IPS DF 6.9 (cell line): Measurements from ENCODE around the gene IFNG-AS1.

Experiments used
- DNase-seq: peaks from one replicate; pipeline ENCODE4 v3.0.0-alpha.2; 2013; ENCODE audit warnings: low read depth, low spot score
- H3K27ac ChIP-seq: one replicate; pipeline ENCODE4 v1.5.1; 2013; ENCODE audit warnings: low read length, control low read depth
- H3K27me3 ChIP-seq: 2 replicates; pipeline ENCODE4 v1.6.1; 2013; ENCODE audit warnings: mild to moderate bottlenecking, low read length; ENCODE audit not compliant: control insufficient read depth, insufficient read depth
- H3K36me3 ChIP-seq: 2 replicates; pipeline ENCODE4 v1.6.1; 2013; ENCODE audit warnings: low read length; ENCODE audit not compliant: control insufficient read depth, insufficient read depth
- H3K4me1 ChIP-seq: 2 replicates; pipeline ENCODE4 v1.6.1; 2013; ENCODE audit warnings: low read length; ENCODE audit not compliant: control insufficient read depth, insufficient read depth
- H3K4me3 ChIP-seq: 2 replicates; pipeline ENCODE4 v1.5.1; 2013; ENCODE audit warnings: mild to moderate bottlenecking, low read length
- H3K9me3 ChIP-seq: 2 replicates; pipeline ENCODE4 v1.6.1; 2013; ENCODE audit warnings: low read length, inconsistent platforms; ENCODE audit not compliant: control insufficient read depth, insufficient read depth
- WGBS: extraction: QIAGEN DNeasy Blood & Tissue Kit; methylation state at CpG from one replicate; pipeline ENCODE4 v1.1.7; 2013; ENCODE audit warnings: mixed read lengths, missing lambda C conversion rate; ENCODE audit not compliant: insufficient read length, insufficient coverage; 5-methylcytosine and 5-hydroxymethylcytosine counted together

IFNG-AS1 gene

DNA sequence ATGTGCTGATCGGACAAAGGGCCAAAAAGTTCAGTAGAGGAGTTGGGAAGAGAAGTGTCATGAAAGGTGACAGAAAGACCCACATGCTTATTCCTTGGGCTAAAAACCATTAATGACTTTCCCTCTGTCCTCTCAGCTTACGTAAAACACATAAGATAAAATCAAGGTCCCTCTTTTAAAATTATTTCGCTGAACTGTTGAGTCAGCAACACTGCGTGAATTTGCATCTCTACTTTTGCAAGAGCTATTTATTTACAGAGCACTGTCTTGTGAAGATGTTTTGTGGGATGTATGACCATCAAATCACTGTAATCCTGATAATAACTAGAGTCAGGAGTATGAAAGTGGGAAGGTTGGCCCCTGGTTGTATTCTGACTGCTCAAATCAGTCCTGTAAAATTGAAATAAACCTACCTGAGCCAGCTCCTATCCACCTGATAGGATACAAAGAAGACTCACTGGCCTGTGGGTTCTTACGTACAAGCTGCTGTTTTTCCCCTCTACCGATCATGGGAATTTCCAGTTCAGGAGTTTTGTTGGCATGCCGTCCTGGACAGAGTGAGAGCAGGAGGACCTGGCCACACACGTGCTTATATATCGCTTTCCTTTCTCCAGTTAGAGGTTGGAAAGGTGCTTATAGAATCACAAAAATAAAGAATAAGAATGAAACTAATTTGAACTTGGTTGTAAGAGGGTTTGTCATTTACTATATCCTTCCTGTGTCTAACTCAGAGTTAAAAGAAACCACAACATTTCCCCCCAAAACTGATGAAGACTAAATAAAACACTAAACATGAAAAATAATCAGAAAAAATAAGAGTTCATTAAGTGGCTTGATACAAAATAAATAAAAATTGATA, 42.9 kb downstream of the IFNG-AS1 start:
- no peak for DNase-seq
- WGBS: no CpG with 5 or more reads among the region's 9 CpGs
- no peaks in the 10 kb centered on the region for H3K4me1 ChIP-seq
- no peaks in the 10 kb centered on the region for H3K9me3 ChIP-seq
- H3K4me3 ChIP-seq: no peak overlapping the region
- H3K36me3 ChIP-seq: no peaks in the 10 kb centered on the region
- H3K27me3 ChIP-seq: no peaks in the 10 kb centered on the region
- H3K27ac ChIP-seq: no peak overlapping the region

DNA sequence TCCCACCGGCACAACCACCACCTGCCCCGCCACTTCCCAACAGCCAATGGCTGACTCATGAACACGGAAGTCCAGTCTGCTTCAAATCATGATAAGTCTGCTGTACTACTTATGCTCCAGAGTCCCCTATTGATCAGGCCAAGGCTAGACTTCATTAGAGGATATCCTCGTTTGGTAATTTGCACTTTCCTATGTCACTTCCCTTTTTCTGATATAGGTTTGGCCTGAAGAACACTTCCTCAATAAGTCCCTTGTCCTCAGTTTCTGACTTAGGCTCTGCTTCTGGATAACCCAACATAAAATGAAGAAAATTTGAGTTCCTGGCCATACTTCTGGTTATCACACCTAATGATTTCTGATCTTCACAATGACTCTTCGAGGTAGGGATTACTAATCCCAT, 45.3 kb downstream of the IFNG-AS1 start:
- no peaks in the 10 kb centered on the region for H3K36me3 ChIP-seq
- H3K4me1 ChIP-seq: no peaks in the 10 kb centered on the region
- no peak overlapping the region for H3K27ac ChIP-seq
- no peak overlapping the region for H3K4me3 ChIP-seq
- no peaks in the 10 kb centered on the region for H3K9me3 ChIP-seq
- no CpG with 5 or more reads among the region's 5 CpGs for WGBS
- DNase-seq: no peak
- no peaks in the 10 kb centered on the region for H3K27me3 ChIP-seq

DNA sequence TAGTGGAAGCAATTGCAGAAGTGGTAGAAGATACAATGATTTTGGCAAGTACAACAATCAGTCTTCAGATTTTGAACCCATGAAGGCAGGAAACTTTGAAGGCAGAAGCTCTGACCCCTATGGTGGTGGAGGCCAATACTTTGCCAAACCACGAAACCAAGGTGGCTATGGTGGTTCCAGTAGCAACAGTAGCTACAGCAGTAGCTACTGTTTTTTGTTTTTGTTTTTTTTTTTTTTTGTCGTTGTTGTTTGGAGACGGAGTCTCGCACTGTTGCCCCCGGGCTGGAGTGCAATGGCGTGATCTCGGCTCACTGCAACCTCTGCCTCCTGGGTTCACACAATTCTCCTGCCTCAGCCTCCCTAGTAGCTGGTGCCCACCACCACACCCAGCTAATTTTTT, 47.4 kb downstream of the IFNG-AS1 start:
- H3K4me1 ChIP-seq: no peaks in the 10 kb centered on the region
- no peak overlapping the region for H3K27ac ChIP-seq
- DNase-seq: no peak
- WGBS: no CpG with 5 or more reads among the region's 7 CpGs
- no peak overlapping the region for H3K4me3 ChIP-seq
- H3K36me3 ChIP-seq: no peaks in the 10 kb centered on the region
- no peaks in the 10 kb centered on the region for H3K27me3 ChIP-seq
- H3K9me3 ChIP-seq: no peaks in the 10 kb centered on the region

DNA sequence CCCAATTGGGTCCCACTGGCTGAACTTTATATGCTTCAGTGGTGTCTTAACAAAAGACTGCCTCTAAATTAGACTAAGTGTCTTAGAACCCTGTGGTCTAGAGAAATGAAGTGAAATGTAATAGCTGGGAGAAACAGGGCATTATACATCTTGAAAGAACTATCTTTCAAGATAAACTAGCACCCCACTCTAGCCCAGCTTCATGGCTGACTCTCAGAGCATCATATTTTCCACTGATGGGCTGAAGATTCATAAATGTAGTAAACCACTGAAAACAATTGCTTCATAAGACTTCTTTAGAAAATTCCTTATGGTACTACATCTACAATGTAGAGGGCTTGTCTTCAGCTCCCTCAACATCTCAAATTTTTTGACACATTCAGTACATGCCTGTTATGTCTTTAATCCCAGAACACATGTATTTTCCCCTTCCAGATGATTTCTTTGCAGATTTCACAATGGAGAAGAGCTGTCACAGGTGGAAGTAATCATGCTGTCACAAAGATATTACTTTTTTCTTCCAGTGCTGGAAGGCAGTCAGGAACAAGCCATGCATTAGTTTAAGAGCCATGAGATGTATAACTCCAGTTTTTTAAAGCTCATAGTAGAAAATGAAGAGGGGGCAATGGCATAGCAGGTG, 48.5 kb downstream of the IFNG-AS1 start:
- no peaks in the 10 kb centered on the region for H3K9me3 ChIP-seq
- H3K4me1 ChIP-seq: no peaks in the 10 kb centered on the region
- no peak overlapping the region for H3K27ac ChIP-seq
- H3K27me3 ChIP-seq: no peaks in the 10 kb centered on the region
- no peaks in the 10 kb centered on the region for H3K36me3 ChIP-seq
- H3K4me3 ChIP-seq: no peak overlapping the region
- no peak for DNase-seq

DNA sequence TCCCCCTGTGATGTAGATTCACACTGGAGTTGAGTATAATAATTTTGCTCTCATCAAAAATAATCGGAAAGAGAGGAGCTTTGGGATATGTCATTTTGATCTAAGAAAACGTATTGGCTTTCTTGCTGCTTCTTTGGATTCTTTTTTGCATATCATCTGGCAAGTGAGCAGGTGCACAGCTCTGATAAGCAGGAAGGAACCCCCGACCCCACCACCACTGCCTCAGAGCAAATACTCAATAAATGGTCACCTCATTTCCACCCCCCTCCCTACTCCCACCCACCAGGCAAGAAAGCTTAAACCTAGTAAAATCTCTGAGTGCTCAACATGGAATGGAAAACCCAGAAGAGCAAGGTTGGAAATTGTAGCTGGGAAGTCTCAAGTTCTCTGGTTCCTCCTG, 49.4 kb downstream of the IFNG-AS1 start:
- Histone ChIP-seq H3K4me3 (no peak overlapping the region), H3K27ac (no peak overlapping the region), H3K4me1 (no peaks in the 10 kb centered on the region), H3K9me3 (no peaks in the 10 kb centered on the region), H3K36me3 (no peaks in the 10 kb centered on the region), H3K27me3 (no peaks in the 10 kb centered on the region)
- no CpG with 5 or more reads among the region's 3 CpGs for WGBS
- DNase-seq: no peak

DNA sequence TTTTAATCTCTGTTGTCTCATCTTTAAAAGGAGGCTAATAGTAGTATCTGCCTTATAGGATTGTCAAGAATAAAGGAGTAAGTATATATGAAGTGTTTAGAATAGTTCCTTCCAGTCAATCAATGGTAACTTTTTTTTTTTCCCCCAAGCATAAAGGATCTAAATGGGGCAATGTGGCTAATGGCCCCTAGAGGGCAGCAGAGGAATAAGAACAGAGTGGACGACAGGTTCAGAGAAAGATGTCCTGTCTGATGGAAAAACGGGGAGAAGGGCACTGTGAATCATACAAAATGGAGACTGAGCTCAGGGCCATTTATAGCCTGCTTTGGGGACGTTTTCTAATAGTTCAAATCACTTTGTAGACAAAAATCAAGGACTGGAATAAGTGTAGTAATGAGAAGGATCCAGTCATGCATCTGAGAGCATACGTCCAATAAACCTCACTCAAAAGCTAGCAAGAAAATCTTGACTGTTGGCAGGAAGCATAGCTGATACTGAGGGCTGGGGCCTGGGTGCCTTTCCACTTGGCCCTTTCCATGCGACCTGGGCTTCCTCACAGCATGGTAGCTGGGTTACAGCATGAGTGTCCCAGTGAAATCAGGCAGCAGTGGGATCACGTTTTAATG, 51.3 kb downstream of the IFNG-AS1 start:
- peak; percentile 52 for DNase-seq
- H3K4me1 ChIP-seq: no peaks in the 10 kb centered on the region
- WGBS: no CpG with 5 or more reads among the region's 6 CpGs
- no peak overlapping the region for H3K4me3 ChIP-seq
- no peaks in the 10 kb centered on the region for H3K9me3 ChIP-seq
- H3K36me3 ChIP-seq: no peaks in the 10 kb centered on the region
- no peak overlapping the region for H3K27ac ChIP-seq
- no peaks in the 10 kb centered on the region for H3K27me3 ChIP-seq

DNA sequence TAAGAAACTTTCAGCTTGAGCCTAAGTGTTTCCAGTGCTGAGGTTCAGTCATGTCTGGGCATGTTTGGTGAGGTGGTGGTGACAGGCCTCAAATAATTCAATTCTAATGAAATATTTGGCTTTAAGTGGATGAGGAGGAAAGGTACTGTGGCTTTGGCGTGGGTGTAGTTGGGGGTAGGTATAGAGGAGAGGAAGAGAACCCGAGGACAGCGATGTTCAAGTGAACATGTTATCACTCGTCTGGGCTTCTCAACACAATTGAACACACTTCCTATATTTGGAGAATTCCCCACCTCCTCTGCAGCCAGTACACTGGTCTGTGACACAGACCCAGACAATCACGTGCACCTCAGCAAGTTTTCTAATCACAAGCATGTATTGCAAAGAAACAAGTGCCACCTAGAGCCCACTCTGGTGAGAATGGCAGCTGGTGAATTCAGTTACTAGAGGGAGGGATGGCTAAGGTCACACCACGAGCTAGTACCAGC, 53.0 kb downstream of the IFNG-AS1 start:
- Histone ChIP-seq H3K27me3 (no peaks in the 10 kb centered on the region), H3K27ac (no peak overlapping the region), H3K4me1 (no peaks in the 10 kb centered on the region), H3K4me3 (no peak overlapping the region), H3K9me3 (no peaks in the 10 kb centered on the region), H3K36me3 (no peaks in the 10 kb centered on the region)
- no peak for DNase-seq
- no CpG with 5 or more reads among the region's 6 CpGs for WGBS

DNA sequence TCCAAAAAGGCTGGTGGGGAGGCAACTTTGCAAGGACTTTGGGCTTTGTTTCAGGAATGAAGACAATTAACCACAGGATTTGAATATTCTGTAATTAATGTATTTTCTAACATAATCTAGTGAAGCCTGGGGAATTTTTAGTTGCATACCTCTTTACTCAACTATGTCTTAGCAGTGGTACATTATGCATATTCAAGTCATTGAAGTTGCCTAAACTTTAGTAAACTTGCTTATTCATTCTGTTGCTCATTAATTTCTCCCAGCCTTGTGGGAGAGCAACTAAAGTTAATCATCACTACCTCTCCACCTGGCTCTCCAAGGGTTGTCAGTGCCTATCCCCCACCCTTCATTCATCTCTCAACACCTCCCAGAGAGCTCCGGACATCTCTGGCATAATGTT, 54.2 kb downstream of the IFNG-AS1 start:
- no CpG with 5 or more reads among the region's 1 CpG for WGBS
- H3K4me3 ChIP-seq: no peak overlapping the region
- H3K27ac ChIP-seq: no peak overlapping the region
- no peak for DNase-seq
- no peaks in the 10 kb centered on the region for H3K9me3 ChIP-seq
- no peaks in the 10 kb centered on the region for H3K4me1 ChIP-seq
- no peaks in the 10 kb centered on the region for H3K36me3 ChIP-seq
- no peaks in the 10 kb centered on the region for H3K27me3 ChIP-seq

DNA sequence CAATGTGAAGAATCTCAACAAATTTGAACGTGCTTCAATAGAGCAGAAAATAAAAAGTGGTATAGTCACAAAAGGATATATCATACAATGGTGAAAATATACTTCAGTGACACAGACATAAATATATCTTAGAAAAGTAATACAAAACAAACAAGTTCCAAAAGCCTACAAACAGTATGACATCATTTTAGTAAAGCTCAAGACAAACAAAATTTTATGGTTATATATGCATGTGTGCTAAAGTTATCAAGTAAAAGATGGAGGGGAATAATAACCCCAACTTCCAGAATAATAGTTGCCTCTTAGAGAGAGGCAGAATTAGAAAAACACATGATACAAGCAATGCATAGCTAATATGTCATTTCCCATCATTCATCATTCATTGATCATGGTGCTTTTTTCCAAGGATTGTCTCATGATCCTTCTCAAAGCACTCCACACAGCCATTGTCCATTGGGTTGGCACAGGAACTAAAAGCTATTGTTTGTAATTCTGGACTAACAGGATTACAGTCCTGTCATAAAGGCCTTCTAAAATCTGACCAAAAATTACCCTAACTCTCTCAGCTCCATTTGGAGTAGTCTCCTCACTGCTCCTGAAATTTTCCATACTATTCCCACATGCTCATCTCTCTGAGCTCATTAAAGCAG, 59.5 kb downstream of the IFNG-AS1 start:
- no CpG with 5 or more reads among the region's 1 CpG for WGBS
- DNase-seq: no peak
- Histone ChIP-seq H3K27me3 (no peaks in the 10 kb centered on the region), H3K4me3 (no peak overlapping the region), H3K4me1 (no peaks in the 10 kb centered on the region), H3K9me3 (no peaks in the 10 kb centered on the region), H3K36me3 (no peaks in the 10 kb centered on the region), H3K27ac (no peak overlapping the region)

DNA sequence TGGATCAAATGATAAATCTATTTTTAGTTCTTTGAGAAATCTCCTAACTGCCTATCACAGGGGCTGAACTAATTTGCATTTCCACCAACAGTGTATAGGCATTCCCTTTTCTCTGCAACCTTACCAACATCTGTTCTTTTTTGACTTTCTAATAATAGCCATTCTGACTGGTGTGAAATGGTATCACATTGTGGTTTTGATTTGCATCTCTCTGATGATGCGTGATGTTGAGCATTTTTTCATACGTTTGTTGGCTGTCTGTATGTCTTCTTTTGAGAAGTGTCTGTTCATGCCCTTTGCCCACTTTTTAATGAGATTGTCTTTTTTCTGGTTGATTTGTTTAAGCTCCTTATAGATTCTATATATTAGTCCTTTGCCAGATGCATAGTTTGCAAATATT, 67.1 kb downstream of the IFNG-AS1 start:
- H3K27ac ChIP-seq: no peak overlapping the region
- no peak for DNase-seq
- H3K4me3 ChIP-seq: no peak overlapping the region
- WGBS: no CpG with 5 or more reads among the region's 2 CpGs
- H3K36me3 ChIP-seq: no peaks in the 10 kb centered on the region
- no peaks in the 10 kb centered on the region for H3K4me1 ChIP-seq
- no peaks in the 10 kb centered on the region for H3K27me3 ChIP-seq
- no peaks in the 10 kb centered on the region for H3K9me3 ChIP-seq
